ENCODE results near the gene CLDN25.

CLDN25 gene

DNA sequence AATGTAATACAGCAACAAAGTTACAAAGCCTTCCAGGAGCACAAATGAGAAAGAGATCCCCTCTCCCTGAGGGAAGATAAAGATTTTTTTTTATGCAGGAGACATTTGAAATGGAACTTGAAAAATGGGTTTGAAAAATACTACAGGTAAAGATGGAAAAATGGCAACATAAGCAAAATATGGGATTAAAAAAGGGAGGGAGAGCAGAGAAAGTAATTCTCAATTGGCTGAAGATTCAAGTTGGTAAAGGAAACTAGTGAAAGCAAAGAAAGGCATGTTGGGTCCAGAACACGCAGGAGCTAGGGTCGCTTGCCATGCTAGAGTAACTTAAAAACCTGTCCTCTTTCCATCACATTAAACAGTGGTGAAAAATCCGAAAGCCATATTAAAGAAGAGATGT, 7.6 kb upstream of the CLDN25 start:
- Histone ChIP-seq H2AK5ac (ENCODE audit: low read length, severe bottlenecking) (no peak overlapping the region), H3K4me3 (ENCODE audit: insufficient read depth in 1 of 2, low read depth in 1 of 2, low read length in 2 of 2) (peak overlapping the region in 1 of 2 experiments; percentile 99), H3K9me3 (ENCODE audit: control insufficient read depth, low read length) (no peaks in the 10 kb centered on the region), H2BK5ac (ENCODE audit: low read depth, low read length, poor library complexity, severe bottlenecking) (no peak overlapping the region), H3K79me1 (replicated peaks; ENCODE audit: low read length, poor library complexity, severe bottlenecking) (peaks cover 16% of the 10 kb centered on the region), H3K4me1 (ENCODE audit: control insufficient read depth, insufficient read depth, low read depth, low read length) (no peaks in the 10 kb centered on the region), H2BK12ac (ENCODE audit: low read length in 2 of 2) (no peak overlapping the region), H2AFZ (ENCODE audit: low read depth, low read length) (no peak overlapping the region), H3K18ac (ENCODE audit: low read depth in 1 of 2, low read length in 2 of 2) (no peak overlapping the region), H3K14ac (ENCODE audit: low read length in 2 of 2) (no peak overlapping the region), H3K23ac (ENCODE audit: low read length in 2 of 2) (no peak overlapping the region), H3K27me3 (ENCODE audit: control insufficient read depth in 1 of 2, insufficient read depth in 1 of 2, low read length in 2 of 2) (peaks cover 7 to 16% of the 10 kb centered on the region in 2 experiments), H2BK15ac (ENCODE audit: low read depth, poor library complexity, severe bottlenecking) (no peak overlapping the region), H3K27ac (ENCODE audit: low read length, poor library complexity, severe bottlenecking) (no peak overlapping the region), H3K4me2 (ENCODE audit: low read length, poor library complexity, severe bottlenecking) (no peak overlapping the region), H3K36me3 (ENCODE audit: control insufficient read depth in 1 of 2, insufficient read depth in 2 of 2, low read depth in 1 of 2, low read length in 2 of 2) (peaks cover 7 to 23% of the 10 kb centered on the region in 2 experiments), H3K9ac (ENCODE audit: low read length) (peak overlapping the region; percentile 99), H4K91ac (ENCODE audit: low read length) (no peak overlapping the region), H2BK120ac (ENCODE audit: low read depth, low read length) (no peak overlapping the region), H3K4ac (ENCODE audit: low read depth in 1 of 2, low read length in 2 of 2) (no peak overlapping the region), H4K8ac (ENCODE audit: low read length) (no peak overlapping the region)
- WGBS, result 100% methylated on average over 1 of the region's 3 CpGs
- no peak for DNase-seq

DNA sequence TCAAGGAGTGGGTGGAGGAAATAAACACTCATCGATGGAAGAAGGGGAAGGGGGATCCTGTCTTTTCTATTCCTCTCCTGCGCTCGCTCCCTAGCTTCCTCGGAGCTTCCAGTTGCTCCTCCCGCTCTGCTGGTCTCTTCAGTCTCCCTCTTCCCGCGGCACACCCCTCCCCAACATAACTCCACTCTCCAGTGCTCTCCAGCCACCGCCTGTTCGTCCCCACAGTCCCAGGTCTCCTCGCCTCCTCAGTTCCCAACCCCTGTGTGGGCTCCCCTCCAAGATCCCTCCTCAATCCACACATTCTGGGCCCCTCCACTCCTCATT, 6.5 kb upstream of the CLDN25 start:
- H3K18ac ChIP-seq (ENCODE audit: low read depth in 1 of 2, low read length in 2 of 2), result no peak overlapping the region
- H3K4me3 ChIP-seq (ENCODE audit: insufficient read depth in 1 of 2, low read depth in 1 of 2, low read length in 2 of 2), result peak overlapping the region; percentile 78 to 99
- peak overlapping the region; percentile 99 for H3K9ac ChIP-seq (ENCODE audit: low read length)
- no peak for DNase-seq
- peaks cover 16% of the 10 kb centered on the region for H3K79me1 ChIP-seq (replicated peaks; ENCODE audit: low read length, poor library complexity, severe bottlenecking)
- H2AK5ac ChIP-seq (ENCODE audit: low read length, severe bottlenecking), result no peak overlapping the region
- no peak overlapping the region for H2BK120ac ChIP-seq (ENCODE audit: low read depth, low read length)
- H3K23ac ChIP-seq (ENCODE audit: low read length in 2 of 2), result no peak overlapping the region
- H2AFZ ChIP-seq (ENCODE audit: low read depth, low read length), result peak overlapping the region; percentile 92
- H2BK15ac ChIP-seq (ENCODE audit: low read depth, poor library complexity, severe bottlenecking), result no peak overlapping the region
- H3K4ac ChIP-seq (ENCODE audit: low read depth in 1 of 2, low read length in 2 of 2), result peak overlapping the region in 1 of 2 experiments; percentile 66
- no peak overlapping the region for H2BK12ac ChIP-seq (ENCODE audit: low read length in 2 of 2)
- H2BK5ac ChIP-seq (ENCODE audit: low read depth, low read length, poor library complexity, severe bottlenecking), result no peak overlapping the region
- no peaks in the 10 kb centered on the region for H3K4me1 ChIP-seq (ENCODE audit: control insufficient read depth, insufficient read depth, low read depth, low read length)
- WGBS, result 0% methylated on average over 10 of the region's 10 CpGs
- H3K9me3 ChIP-seq (ENCODE audit: control insufficient read depth, low read length), result no peaks in the 10 kb centered on the region
- H3K27ac ChIP-seq (ENCODE audit: low read length, poor library complexity, severe bottlenecking), result peak overlapping the region; percentile 34
- H3K27me3 ChIP-seq (ENCODE audit: control insufficient read depth in 1 of 2, insufficient read depth in 1 of 2, low read length in 2 of 2), result peaks cover 7 to 16% of the 10 kb centered on the region in 2 experiments
- peak overlapping the region; percentile 66 for H4K8ac ChIP-seq (ENCODE audit: low read length)
- H3K14ac ChIP-seq (ENCODE audit: low read length in 2 of 2), result peak overlapping the region in 1 of 2 experiments; percentile 28
- peaks cover 7 to 15% of the 10 kb centered on the region in 2 experiments for H3K36me3 ChIP-seq (ENCODE audit: control insufficient read depth in 1 of 2, insufficient read depth in 2 of 2, low read depth in 1 of 2, low read length in 2 of 2)
- H4K91ac ChIP-seq (ENCODE audit: low read length), result no peak overlapping the region
- H3K4me2 ChIP-seq (ENCODE audit: low read length, poor library complexity, severe bottlenecking), result peak overlapping the region; percentile 20

DNA sequence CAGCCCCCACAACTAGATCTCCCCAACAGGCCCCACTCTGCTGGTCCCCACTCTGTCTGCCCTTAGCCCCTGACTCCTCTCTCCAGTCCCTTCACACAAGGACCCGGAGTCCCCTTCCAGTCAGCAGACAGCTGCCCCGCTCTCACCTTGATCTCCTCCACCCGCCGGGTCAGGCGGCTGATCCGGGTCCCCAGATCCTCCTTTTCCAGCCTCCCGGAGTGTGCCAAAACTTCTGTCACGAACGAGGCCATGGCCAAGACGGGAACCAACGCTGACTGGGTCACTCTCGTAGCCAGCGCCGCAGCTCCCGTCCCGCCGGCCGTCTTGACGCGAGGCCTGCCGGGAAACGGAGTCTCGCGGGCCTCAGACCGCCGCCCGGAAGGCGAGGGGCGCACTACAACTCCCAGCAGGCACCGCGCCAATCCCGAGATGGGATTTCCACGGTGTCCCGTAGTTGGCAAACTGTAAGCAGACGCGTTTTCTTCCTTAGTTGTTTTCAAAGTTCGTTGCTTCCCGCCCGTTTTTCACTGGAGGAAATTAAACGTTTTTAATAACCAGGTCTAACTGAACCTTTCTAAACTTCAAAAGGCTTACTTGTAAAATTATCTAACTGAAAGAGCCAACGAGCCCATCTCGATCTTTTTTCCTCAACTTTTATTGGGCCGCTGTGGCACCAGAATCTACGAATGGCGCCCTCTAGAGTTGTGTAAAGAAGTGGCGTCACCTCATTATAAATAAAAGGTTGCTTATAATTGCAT, 6.0 kb upstream of the CLDN25 start, which contains the start of gene ZW10:
Gene ZW10, minus strand, starts transcription at position 277 of the 758 bp plus-strand sequence. Its CDS starts 26 bp downstream, at position 251.
- no peak within 1 kb of the TSS for H4K91ac ChIP-seq (ENCODE audit: low read length)
- H2AK5ac ChIP-seq (ENCODE audit: low read length, severe bottlenecking), result no peak within 1 kb of the TSS
- peak within 1 kb of the TSS; percentile 46 for H3K27ac ChIP-seq (ENCODE audit: low read length, poor library complexity, severe bottlenecking)
- H2BK5ac ChIP-seq (ENCODE audit: low read depth, low read length, poor library complexity, severe bottlenecking), result no peak within 1 kb of the TSS
- H3K18ac ChIP-seq (ENCODE audit: low read depth in 1 of 2, low read length in 2 of 2), result peak within 1 kb of the TSS in 1 of 2 experiments; percentile 71
- DNase-seq, result peak; percentile 98
- H3K9me3 ChIP-seq (ENCODE audit: control insufficient read depth, low read length), result no peaks in the 10 kb centered on the region
- H3K79me1 ChIP-seq (replicated peaks; ENCODE audit: low read length, poor library complexity, severe bottlenecking), result peaks cover 16% of the 10 kb centered on the region
- H4K8ac ChIP-seq (ENCODE audit: low read length), result peak within 1 kb of the TSS; percentile 66
- peak within 1 kb of the TSS; percentile 29 to 66 for H3K4ac ChIP-seq (ENCODE audit: low read depth in 1 of 2, low read length in 2 of 2)
- under 1% methylated on average over 42 of the region's 46 CpGs for WGBS
- H2BK12ac ChIP-seq (ENCODE audit: low read length in 2 of 2), result no peak within 1 kb of the TSS
- peaks cover 7 to 10% of the 10 kb centered on the region in 2 experiments for H3K36me3 ChIP-seq (ENCODE audit: control insufficient read depth in 1 of 2, insufficient read depth in 2 of 2, low read depth in 1 of 2, low read length in 2 of 2)
- no peak within 1 kb of the TSS for H3K23ac ChIP-seq (ENCODE audit: low read length in 2 of 2)
- H3K27me3 ChIP-seq (ENCODE audit: control insufficient read depth in 1 of 2, insufficient read depth in 1 of 2, low read length in 2 of 2), result peaks cover 7 to 16% of the 10 kb centered on the region in 2 experiments
- no peak within 1 kb of the TSS for H2BK15ac ChIP-seq (ENCODE audit: low read depth, poor library complexity, severe bottlenecking)
- peak within 1 kb of the TSS; percentile 92 for H2AFZ ChIP-seq (ENCODE audit: low read depth, low read length)
- no peaks in the 10 kb centered on the region for H3K4me1 ChIP-seq (ENCODE audit: control insufficient read depth, insufficient read depth, low read depth, low read length)
- H3K4me2 ChIP-seq (ENCODE audit: low read length, poor library complexity, severe bottlenecking), result peak within 1 kb of the TSS; percentile 20
- H3K14ac ChIP-seq (ENCODE audit: low read length in 2 of 2), result peak within 1 kb of the TSS in 1 of 2 experiments; percentile 28
- no peak within 1 kb of the TSS for H2BK120ac ChIP-seq (ENCODE audit: low read depth, low read length)
- peak within 1 kb of the TSS; percentile 78 to 99 for H3K4me3 ChIP-seq (ENCODE audit: insufficient read depth in 1 of 2, low read depth in 1 of 2, low read length in 2 of 2)
- H3K9ac ChIP-seq (ENCODE audit: low read length), result peak within 1 kb of the TSS; percentile 99

GRCh38 chr11:113774174-113774503, 5.5 kb upstream of the CLDN25 start:
- no peak overlapping the region for H2BK12ac ChIP-seq (ENCODE audit: low read length in 2 of 2)
- H3K23ac ChIP-seq (ENCODE audit: low read length in 2 of 2), result no peak overlapping the region
- no peaks in the 10 kb centered on the region for H3K4me1 ChIP-seq (ENCODE audit: control insufficient read depth, insufficient read depth, low read depth, low read length)
- H2BK5ac ChIP-seq (ENCODE audit: low read depth, low read length, poor library complexity, severe bottlenecking), result no peak overlapping the region
- no peak overlapping the region for H2AFZ ChIP-seq (ENCODE audit: low read depth, low read length)
- peak overlapping the region; percentile 99 for H3K9ac ChIP-seq (ENCODE audit: low read length)
- no peaks in the 10 kb centered on the region for H3K9me3 ChIP-seq (ENCODE audit: control insufficient read depth, low read length)
- H3K4me3 ChIP-seq (ENCODE audit: insufficient read depth in 1 of 2, low read depth in 1 of 2, low read length in 2 of 2), result peak overlapping the region in 1 of 2 experiments; percentile 99
- no peak overlapping the region for H3K27ac ChIP-seq (ENCODE audit: low read length, poor library complexity, severe bottlenecking)
- H3K79me1 ChIP-seq (replicated peaks; ENCODE audit: low read length, poor library complexity, severe bottlenecking), result peaks cover 14% of the 10 kb centered on the region
- no peak overlapping the region for H2BK120ac ChIP-seq (ENCODE audit: low read depth, low read length)
- H4K91ac ChIP-seq (ENCODE audit: low read length), result no peak overlapping the region
- no peak overlapping the region for H3K18ac ChIP-seq (ENCODE audit: low read depth in 1 of 2, low read length in 2 of 2)
- no peak overlapping the region for H2AK5ac ChIP-seq (ENCODE audit: low read length, severe bottlenecking)
- no peak for DNase-seq
- H4K8ac ChIP-seq (ENCODE audit: low read length), result no peak overlapping the region
- no peak overlapping the region for H3K4ac ChIP-seq (ENCODE audit: low read depth in 1 of 2, low read length in 2 of 2)
- no peak overlapping the region for H3K4me2 ChIP-seq (ENCODE audit: low read length, poor library complexity, severe bottlenecking)
- H3K14ac ChIP-seq (ENCODE audit: low read length in 2 of 2), result no peak overlapping the region
- WGBS, result no CpG with 5 or more reads among the region's 1 CpG
- H2BK15ac ChIP-seq (ENCODE audit: low read depth, poor library complexity, severe bottlenecking), result no peak overlapping the region
- peaks cover 5 to 7% of the 10 kb centered on the region in 2 experiments for H3K36me3 ChIP-seq (ENCODE audit: control insufficient read depth in 1 of 2, insufficient read depth in 2 of 2, low read depth in 1 of 2, low read length in 2 of 2)
- peaks cover 7 to 16% of the 10 kb centered on the region in 2 experiments for H3K27me3 ChIP-seq (ENCODE audit: control insufficient read depth in 1 of 2, insufficient read depth in 1 of 2, low read length in 2 of 2)

All from mesenchymal stem cell (in vitro differentiated cells and primary cell).